Activated T-cell treated with anti-CD3 and anti-CD28 coated beads, Interleukin-2, amount 50 U/mL, for 4 hours (primary cell): ENCODE data around the gene SLCO4C1. TPM values are rescaled to one million over a fixed set of nuclear protein-coding genes. Genes with fewer than 3 reads are reported as not detected.

ENCODE experiments used
- ATAC-seq, 2 donors: fragments of 200-7000 bp; cut with Tn5 transposase; one replicate each; pipeline ENCODE4 v1.10.0; 2021
- DNase-seq: peaks from one replicate; pipeline ENCODE4 v3.0.0-alpha.2; 2020
- H3K27me3 Mint-ChIP-seq: one replicate; pipeline ENCODE4 v1.8.0; 2021; ENCODE audit warnings: low read depth, mixed read lengths
- H3K36me3 Mint-ChIP-seq: one replicate; pipeline ENCODE4 v1.8.0; 2022; ENCODE audit warnings: mixed read lengths; ENCODE audit not compliant: insufficient read depth
- H3K4me1 Mint-ChIP-seq: one replicate; pipeline ENCODE4 v1.8.0; 2021; ENCODE audit warnings: low read depth, mixed read lengths
- H3K4me3 Mint-ChIP-seq: one replicate; pipeline ENCODE4 v1.8.0; 2021; ENCODE audit warnings: mild to moderate bottlenecking, moderate library complexity, mixed read lengths
- H3K9me3 Mint-ChIP-seq: one replicate; pipeline ENCODE4 v1.8.0; 2021; ENCODE audit warnings: mixed read lengths
- total RNA-seq, 3 donors: library from RNA; stranded (reverse); gene quantifications; one replicate each; pipeline ENCODE4 v1.2.1, GENCODE V29; 2021

SLCO4C1 gene
- total RNA-seq, 3 donors from 2014 or later = 0.05 to 0.11 TPM; not detected in 1

DNA sequence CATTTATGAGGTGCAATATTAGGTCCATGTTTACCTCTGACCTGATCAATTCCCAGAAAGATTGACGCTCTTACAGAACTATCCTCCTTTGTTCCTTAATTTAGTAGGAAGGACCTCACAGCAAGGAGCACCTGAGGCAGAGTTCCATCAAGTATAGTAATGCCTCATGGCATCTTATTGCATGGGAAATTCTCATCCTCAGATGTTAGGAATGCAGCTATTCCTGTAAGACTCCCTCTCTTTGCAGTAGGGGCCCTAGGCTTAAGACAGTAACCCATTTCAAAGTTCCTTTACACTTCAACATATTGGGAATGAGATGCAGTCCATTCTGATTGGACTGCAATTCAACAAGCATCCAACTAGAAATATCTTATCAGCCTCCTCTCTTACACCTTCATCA is 69.8 kb downstream of the SLCO4C1 start:
- ATAC-seq = no peak
- Mint-ChIP-seq H3K27me3 (peaks cover 2% of the 10 kb centered on the region), H3K36me3 (no peaks in the 10 kb centered on the region), H3K9me3 (no peaks in the 10 kb centered on the region), H3K4me1 (peaks cover 7% of the 10 kb centered on the region), H3K4me3 (no peak overlapping the region)
- DNase-seq = no peak

DNA sequence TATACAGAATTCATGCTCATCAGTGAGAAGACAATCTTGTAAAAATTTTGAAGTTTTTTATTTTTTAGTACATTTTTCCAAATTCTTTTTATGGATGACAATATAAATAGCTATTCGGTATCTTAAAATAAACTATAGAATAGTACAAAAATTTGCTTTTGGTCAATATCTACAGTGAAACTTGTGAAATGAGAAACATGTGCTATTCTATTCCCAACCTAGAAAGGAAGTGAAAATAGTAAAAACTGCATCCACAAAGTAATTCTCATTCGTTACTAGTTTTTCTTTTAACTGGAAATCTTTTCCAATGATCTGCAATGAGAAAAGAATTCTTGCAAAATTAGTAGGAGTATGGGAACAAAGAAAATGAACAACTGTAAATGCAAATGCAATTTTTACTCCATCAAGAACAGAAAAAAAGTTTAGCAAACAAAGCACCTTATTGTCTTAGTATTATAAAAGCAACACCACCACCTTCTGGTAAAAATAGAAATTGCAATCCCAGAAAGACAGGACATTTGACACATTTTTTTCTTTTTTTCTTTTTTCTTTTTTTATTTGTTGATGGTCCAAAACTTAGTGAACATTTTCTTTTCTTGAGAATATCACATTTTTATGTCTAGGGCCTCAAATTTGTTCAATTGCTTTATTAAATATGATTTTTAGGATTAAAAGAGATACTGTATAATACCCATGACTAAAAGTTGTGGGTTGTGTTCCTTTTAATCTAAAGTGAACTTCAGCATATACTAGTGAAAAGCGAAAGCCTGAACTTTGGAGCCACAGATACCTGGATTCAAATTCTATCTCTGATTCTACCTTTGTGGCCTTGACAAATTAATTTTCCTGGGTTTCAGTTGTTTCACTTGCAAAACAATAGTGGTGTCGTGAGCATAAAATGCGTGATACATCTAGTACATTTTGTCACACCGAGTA is 72.3 kb downstream of the SLCO4C1 start:
- DNase-seq (no peak), ATAC-seq (no peak)
- Mint-ChIP-seq H3K27me3 (peaks cover 4% of the 10 kb centered on the region), H3K4me3 (no peak overlapping the region), H3K36me3 (no peaks in the 10 kb centered on the region), H3K4me1 (no peaks in the 10 kb centered on the region), H3K9me3 (no peaks in the 10 kb centered on the region)

- H3K4me1 Mint-ChIP-seq = no peaks in the 10 kb centered on the region
- H3K9me3 Mint-ChIP-seq = no peaks in the 10 kb centered on the region
- DNase-seq (no peak), ATAC-seq (no peak)
- H3K36me3 Mint-ChIP-seq = no peaks in the 10 kb centered on the region
- no peak overlapping the region for H3K4me3 Mint-ChIP-seq
- peaks cover 4% of the 10 kb centered on the region for H3K27me3 Mint-ChIP-seq
Observed at GRCh38 chr5:102222772-102223171, 73.3 kb downstream of the SLCO4C1 start.

DNA sequence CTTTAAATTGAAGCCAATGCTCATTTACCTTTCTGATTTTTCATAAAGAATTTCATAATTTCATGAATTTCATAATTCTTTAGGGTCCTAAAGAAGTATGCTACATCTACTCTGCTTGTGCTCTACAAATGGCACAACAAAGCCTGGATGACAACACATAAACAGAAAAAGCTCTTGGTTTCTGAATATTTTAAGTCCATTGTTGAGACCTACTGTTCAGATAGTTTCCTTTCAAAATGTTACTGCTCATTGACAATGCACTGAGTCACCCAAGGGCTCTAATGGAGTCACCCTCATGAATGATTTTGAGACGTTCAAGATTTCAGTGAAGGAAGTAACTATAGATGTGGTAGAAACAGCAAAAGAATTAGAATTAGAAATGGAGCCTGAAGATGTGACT is 74.1 kb downstream of the SLCO4C1 start:
- no peak for ATAC-seq
- Mint-ChIP-seq H3K9me3 (no peaks in the 10 kb centered on the region), H3K4me3 (no peak overlapping the region), H3K4me1 (no peaks in the 10 kb centered on the region), H3K36me3 (no peaks in the 10 kb centered on the region), H3K27me3 (peaks cover 4% of the 10 kb centered on the region)
- DNase-seq = no peak

- DNase-seq = no peak
- Mint-ChIP-seq H3K9me3 (no peaks in the 10 kb centered on the region), H3K4me1 (no peaks in the 10 kb centered on the region), H3K36me3 (no peaks in the 10 kb centered on the region), H3K4me3 (no peak overlapping the region), H3K27me3 (peaks cover 2% of the 10 kb centered on the region)
- peak; percentile 41 to 51 for ATAC-seq
Observed at GRCh38 chr5:102218159-102218558, 77.9 kb downstream of the SLCO4C1 start.

DNA sequence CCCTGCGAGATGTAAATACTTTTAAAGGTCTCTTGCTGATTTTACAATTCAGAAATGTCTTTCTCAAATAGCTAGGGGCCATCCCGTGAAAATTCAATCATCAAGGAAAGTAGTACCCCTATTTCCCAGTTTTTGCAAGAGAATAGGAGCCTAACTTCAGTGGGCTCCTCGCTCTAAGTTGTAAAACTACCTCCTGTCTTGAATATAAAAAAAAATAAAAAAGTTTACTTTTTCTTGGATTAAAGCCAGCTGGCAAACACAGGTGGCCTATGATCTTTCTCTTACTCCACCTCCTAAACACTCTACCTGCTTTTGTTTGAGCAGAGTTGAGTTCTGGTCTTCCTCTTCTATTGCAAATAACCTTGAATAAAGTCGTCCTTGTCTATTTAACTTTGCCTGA is 79.4 kb downstream of the SLCO4C1 start:
- ATAC-seq = no peak
- H3K36me3 Mint-ChIP-seq = no peaks in the 10 kb centered on the region

GRCh38 chr5:102211165-102211564 is 84.9 kb downstream of the SLCO4C1 start:
- Mint-ChIP-seq H3K27me3 (no peaks in the 10 kb centered on the region), H3K9me3 (no peaks in the 10 kb centered on the region), H3K36me3 (no peaks in the 10 kb centered on the region), H3K4me1 (no peaks in the 10 kb centered on the region), H3K4me3 (no peak overlapping the region)
- DNase-seq = no peak
- ATAC-seq = no peak

More for the DNA sequence above, 79.4 kb downstream of the SLCO4C1 start:
- H3K4me1 Mint-ChIP-seq = no peaks in the 10 kb centered on the region
- peaks cover 2% of the 10 kb centered on the region for H3K27me3 Mint-ChIP-seq
- no peak for DNase-seq
- H3K9me3 Mint-ChIP-seq = no peaks in the 10 kb centered on the region
- no peak overlapping the region for H3K4me3 Mint-ChIP-seq

DNA sequence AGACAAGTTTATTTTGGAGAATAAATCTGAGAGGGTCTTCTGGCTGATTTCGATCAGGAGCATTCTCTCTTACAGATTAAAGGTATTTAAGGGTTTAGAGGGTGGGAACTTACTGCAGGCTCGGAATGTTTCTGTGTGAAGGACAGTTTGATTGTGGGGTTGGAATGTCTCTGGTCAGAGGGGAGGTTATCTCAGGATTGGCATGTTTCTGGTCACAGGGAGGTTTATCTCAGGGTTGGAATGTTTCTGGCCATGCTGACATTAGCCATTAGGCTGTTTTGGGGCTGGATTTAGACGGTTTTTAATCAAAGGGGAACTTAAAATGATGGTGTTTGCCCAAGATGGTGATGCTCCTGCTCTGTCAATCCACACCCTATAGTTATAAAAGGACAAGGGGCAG is 95.2 kb downstream of the SLCO4C1 start:
- ATAC-seq (no peak), DNase-seq (no peak)
- no peaks in the 10 kb centered on the region for H3K9me3 Mint-ChIP-seq
- peaks cover 10% of the 10 kb centered on the region for H3K27me3 Mint-ChIP-seq
- H3K36me3 Mint-ChIP-seq = no peaks in the 10 kb centered on the region
- no peaks in the 10 kb centered on the region for H3K4me1 Mint-ChIP-seq
- no peak overlapping the region for H3K4me3 Mint-ChIP-seq

DNA sequence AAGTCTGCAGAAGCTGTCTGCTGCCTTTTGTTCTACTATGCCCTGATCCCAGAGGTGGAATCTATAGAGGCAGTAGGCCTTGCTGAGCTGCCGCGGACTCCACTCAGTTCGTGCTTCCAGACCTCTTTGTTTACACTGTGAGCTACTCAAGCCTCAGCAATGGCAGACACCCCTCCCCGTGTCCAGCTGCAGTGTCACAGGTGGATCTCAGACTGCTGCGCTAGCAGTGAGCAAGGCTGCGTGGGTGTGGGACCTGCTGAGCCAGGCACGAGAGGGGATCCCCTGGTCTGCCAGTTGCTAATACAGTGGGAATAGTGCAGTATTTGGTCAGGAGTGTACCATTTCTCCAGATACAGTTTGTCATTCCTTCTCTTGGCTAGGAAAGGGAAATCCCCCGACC is 99.6 kb downstream of the SLCO4C1 start:
- H3K4me3 Mint-ChIP-seq = no peak overlapping the region
- H3K9me3 Mint-ChIP-seq = peaks cover 6% of the 10 kb centered on the region
- H3K27me3 Mint-ChIP-seq = peaks cover 8% of the 10 kb centered on the region
- no peaks in the 10 kb centered on the region for H3K4me1 Mint-ChIP-seq
- DNase-seq = no peak
- H3K36me3 Mint-ChIP-seq = no peaks in the 10 kb centered on the region
- no peak for ATAC-seq

Other genes starting within 250 kb of the SLCO4C1 start
- not detected for gene SLCO6A1, start 202.7 kb upstream of the SLCO4C1 start, total RNA-seq